ENCODE results near the gene CCDC89.
A peak's percentile ranks its signal among the peaks of the same experiment; 100 is the strongest.
"Not testable (repeated sequence)": the region's sequence is repeated elsewhere in the genome, so short reads cannot be mapped to it uniquely, and the experiment has no call there.

Gene CCDC89

GRCh38 chr11:85654343-85654742 lies 31.7 kb downstream of the CCDC89 start:
- not testable (repeated sequence) for H3K4me3 ChIP-seq (ENCODE audit: low read depth, low read length)

GRCh38 chr11:85652786-85653447 lies 33.1 kb downstream of the CCDC89 start:
- no peak overlapping the region for H3K4me3 ChIP-seq (ENCODE audit: low read depth, low read length)

- no peak overlapping the region for H3K4me3 ChIP-seq (ENCODE audit: low read depth, low read length)
Measured at GRCh38 chr11:85651118-85651517, 34.9 kb downstream of the CCDC89 start.

DNA sequence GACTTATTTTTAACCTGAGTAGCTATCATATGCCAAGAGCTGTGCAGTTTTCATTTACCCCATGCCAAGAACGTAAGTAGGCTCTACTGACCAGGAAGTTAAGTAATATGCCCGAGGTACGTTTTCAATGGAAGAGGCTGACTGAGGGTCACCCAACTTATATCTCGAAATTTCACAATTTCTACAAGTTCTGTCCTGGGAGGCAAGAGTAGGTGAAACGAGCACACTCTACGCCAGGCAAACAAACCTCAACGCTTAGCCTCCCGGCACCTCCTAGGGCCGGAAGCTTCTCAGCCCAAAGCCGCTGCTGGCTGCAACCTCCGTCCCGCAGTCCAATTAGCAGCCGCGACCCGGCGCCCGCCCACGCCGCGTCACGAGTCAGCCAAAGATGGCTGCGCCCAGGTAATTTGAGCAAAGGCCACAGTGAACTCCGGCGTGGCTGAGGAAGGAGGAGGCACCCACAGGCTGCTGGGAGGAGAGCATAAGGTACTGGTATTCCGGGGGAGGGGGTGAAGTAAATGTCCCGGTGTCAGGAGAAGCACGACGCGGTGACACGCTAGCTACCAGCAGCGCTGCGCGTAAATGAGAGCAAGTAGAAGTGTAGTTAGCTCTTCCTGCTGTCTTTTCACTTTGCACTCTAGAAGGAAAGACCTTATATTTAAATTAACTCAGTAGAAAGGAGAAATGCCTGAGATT lies 38.2 kb downstream of the CCDC89 start, which contains the start of gene TMEM126A:
TSS of gene TMEM126A (plus strand) at position 364 of the 696 bp plus-strand sequence. CDS start 2,289 bp downstream, outside the sequence.
- H3K4me3 ChIP-seq (ENCODE audit: low read depth, low read length) = peak within 1 kb of the TSS; percentile 88

- peak overlapping the region; percentile 88 for H3K4me3 ChIP-seq (ENCODE audit: low read depth, low read length)
Measured at GRCh38 chr11:85647078-85647477, 38.9 kb downstream of the CCDC89 start.

DNA sequence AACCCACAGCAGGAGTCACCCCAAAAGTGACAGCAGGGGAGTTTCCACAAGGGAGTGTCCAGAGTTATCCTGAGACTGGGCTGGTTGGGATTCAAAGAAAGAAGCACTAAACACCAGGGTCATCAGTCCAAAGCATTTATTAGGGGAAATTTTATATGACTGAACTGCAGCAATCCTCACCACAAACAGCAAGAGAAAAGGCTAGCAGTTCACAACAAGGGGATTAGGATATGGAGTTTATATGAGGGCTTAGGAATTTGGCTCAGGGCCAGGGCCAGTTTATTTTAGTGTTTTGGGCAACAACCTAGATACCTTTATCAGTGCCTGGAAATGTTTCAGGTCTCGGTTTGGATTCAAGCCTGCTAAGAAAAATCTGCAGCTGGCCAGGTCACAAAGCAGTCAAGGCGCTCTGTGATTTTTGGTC lies 42.8 kb downstream of the CCDC89 start:
- no peak overlapping the region for H3K4me3 ChIP-seq (ENCODE audit: low read depth, low read length)

DNA sequence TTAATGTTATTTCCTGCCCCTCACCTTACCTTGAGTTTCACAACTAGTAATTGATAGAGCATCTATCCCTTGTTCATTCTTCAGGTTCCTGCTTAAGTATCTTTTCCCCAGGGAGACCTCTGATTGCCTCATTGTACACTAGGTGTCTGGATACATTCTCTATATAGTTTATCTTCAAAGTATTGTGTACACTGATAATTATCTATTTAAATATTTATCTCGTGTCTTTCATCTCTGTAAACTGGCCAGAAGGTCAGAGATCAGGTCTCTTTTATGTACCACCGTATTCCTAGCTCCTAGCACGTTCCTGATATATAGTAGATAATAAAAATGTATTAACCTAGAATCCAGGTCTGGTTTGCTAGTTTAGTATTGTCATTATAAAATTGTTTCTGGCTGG lies 51.2 kb downstream of the CCDC89 start:
- no peak overlapping the region for H3K4me3 ChIP-seq (ENCODE audit: low read depth, low read length)

All from iPS-11a (cell line).